HEK293 (cell line): ENCODE measurements around the gene CPNE4.

ENCODE experiments used
- CTCF ChIP-seq: fragments of 450-650 bp; formaldehyde crosslinking; IDR thresholded peaks from 2 replicates; pipeline ENCODE4 v1.5.1; 2016; ENCODE audit warnings: missing biosample characterization, missing genetic modification characterization
- GLI2 ChIP-seq: fragments of 450-650 bp; formaldehyde crosslinking; IDR thresholded peaks from 2 replicates; pipeline ENCODE4; 2017; ENCODE audit warnings: missing biosample characterization, missing genetic modification characterization, low read depth, borderline replicate concordance
- KLF7 ChIP-seq: fragments of 450-650 bp; formaldehyde crosslinking; IDR thresholded peaks from 2 replicates; pipeline ENCODE4 v1.5.1; 2016; ENCODE audit warnings: missing biosample characterization, missing genetic modification characterization, borderline replicate concordance
- MZF1 ChIP-seq: fragments of 450-650 bp; formaldehyde crosslinking; IDR thresholded peaks from 2 replicates; pipeline ENCODE4 v1.5.1; 2017; ENCODE audit warnings: missing biosample characterization, missing genetic modification characterization, borderline replicate concordance
- OVOL3 ChIP-seq: fragments of 450-650 bp; formaldehyde crosslinking; IDR thresholded peaks from 2 replicates; pipeline ENCODE4 v1.5.1; 2016; ENCODE audit warnings: missing biosample characterization, missing genetic modification characterization
- PRDM6 ChIP-seq: fragments of 450-650 bp; formaldehyde crosslinking; IDR thresholded peaks from 2 replicates; pipeline ENCODE4 v1.5.1; 2017; ENCODE audit warnings: missing biosample characterization, missing genetic modification characterization
- SP2 ChIP-seq: fragments of 450-650 bp; formaldehyde crosslinking; IDR thresholded peaks from 2 replicates; pipeline ENCODE4 v1.5.1; 2016; ENCODE audit warnings: missing biosample characterization, missing genetic modification characterization
- TCF7L2 ChIP-seq: IDR thresholded peaks from 2 replicates; pipeline ENCODE4 v1.6.1; 2011; ENCODE audit warnings: low read depth, mild to moderate bottlenecking, inconsistent platforms, low read length, moderate library complexity, borderline replicate concordance
- ZBTB21 ChIP-seq: fragments of 450-650 bp; formaldehyde crosslinking; IDR thresholded peaks from 2 replicates; pipeline ENCODE4 v1.5.1; 2017; ENCODE audit warnings: missing biosample characterization, missing genetic modification characterization
- ZNF221 ChIP-seq: fragments of 450-650 bp; formaldehyde crosslinking; IDR thresholded peaks from 2 replicates; pipeline ENCODE4 v1.5.1; 2017; ENCODE audit warnings: missing biosample characterization, missing genetic modification characterization, borderline replicate concordance
- ZNF324 ChIP-seq: fragments of 450-650 bp; formaldehyde crosslinking; IDR thresholded peaks from 2 replicates; pipeline ENCODE4 v1.5.1; 2016; ENCODE audit warnings: missing biosample characterization, missing genetic modification characterization
- ZNF600 ChIP-seq: fragments of 450-650 bp; formaldehyde crosslinking; IDR thresholded peaks from 2 replicates; pipeline ENCODE4 v1.5.1; 2016; ENCODE audit warnings: missing biosample characterization, missing genetic modification characterization
- TF ChIP-seq, protein P1 (sequence below): fragments of 450-650 bp; formaldehyde crosslinking; IDR thresholded peaks from 2 replicates; pipeline ENCODE4 v1.5.1; 2016; ENCODE audit warnings: missing biosample characterization, missing genetic modification characterization
- TF ChIP-seq, protein P2 (sequence below): fragments of 450-650 bp; formaldehyde crosslinking; IDR thresholded peaks from 2 replicates; pipeline ENCODE4 v1.5.1; 2016; ENCODE audit warnings: missing biosample characterization, missing genetic modification characterization

DNA sequence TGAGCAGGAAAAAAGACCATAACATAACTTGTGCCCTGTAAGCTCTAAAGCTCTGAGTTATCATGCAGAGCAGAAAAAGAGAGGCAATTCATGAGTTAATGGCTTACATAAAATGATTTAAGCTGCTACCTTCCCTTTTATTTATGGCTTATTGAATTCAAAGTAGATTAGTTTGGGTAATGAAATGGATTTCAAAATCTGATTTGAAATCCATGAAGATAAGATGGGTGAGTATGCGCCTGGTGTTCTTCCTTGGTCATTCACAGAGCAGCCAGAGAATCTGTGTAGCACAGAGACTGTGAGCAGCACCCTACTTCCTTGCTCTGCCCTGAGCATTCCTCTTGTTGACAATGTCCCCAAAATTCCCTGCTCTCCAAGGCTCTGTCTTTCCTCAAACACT is 495.8 kb downstream of the CPNE4 start:
- TF ChIP-seq CTCF (no peak), MZF1 (tag by site-specific recombination) (no peak), ZNF600 (tag by site-specific recombination) (no peak), KLF7 (tag by site-specific recombination) (no peak), TCF7L2 (no peak), ZNF324 (tag by site-specific recombination) (no peak), PRDM6 (tag by site-specific recombination) (no peak), GLI2 (tag by site-specific recombination) (no peak), ZNF221 (tag by site-specific recombination) (no peak), OVOL3 (tag by site-specific recombination) (no peak), SP2 (tag by site-specific recombination) (no peak), ZBTB21 (tag by site-specific recombination) (no peak)
- TF ChIP-seq, protein P1, sequence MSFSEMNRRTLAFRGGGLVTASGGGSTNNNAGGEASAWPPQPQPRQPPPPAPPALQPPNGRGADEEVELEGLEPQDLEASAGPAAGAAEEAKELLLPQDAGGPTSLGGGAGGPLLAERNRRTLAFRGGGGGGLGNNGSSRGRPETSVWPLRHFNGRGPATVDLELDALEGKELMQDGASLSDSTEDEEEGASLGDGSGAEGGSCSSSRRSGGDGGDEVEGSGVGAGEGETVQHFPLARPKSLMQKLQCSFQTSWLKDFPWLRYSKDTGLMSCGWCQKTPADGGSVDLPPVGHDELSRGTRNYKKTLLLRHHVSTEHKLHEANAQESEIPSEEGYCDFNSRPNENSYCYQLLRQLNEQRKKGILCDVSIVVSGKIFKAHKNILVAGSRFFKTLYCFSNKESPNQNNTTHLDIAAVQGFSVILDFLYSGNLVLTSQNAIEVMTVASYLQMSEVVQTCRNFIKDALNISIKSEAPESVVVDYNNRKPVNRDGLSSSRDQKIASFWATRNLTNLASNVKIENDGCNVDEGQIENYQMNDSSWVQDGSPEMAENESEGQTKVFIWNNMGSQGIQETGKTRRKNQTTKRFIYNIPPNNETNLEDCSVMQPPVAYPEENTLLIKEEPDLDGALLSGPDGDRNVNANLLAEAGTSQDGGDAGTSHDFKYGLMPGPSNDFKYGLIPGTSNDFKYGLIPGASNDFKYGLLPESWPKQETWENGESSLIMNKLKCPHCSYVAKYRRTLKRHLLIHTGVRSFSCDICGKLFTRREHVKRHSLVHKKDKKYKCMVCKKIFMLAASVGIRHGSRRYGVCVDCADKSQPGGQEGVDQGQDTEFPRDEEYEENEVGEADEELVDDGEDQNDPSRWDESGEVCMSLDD (tag by site-specific recombination), result no peak
- TF ChIP-seq, protein P2, sequence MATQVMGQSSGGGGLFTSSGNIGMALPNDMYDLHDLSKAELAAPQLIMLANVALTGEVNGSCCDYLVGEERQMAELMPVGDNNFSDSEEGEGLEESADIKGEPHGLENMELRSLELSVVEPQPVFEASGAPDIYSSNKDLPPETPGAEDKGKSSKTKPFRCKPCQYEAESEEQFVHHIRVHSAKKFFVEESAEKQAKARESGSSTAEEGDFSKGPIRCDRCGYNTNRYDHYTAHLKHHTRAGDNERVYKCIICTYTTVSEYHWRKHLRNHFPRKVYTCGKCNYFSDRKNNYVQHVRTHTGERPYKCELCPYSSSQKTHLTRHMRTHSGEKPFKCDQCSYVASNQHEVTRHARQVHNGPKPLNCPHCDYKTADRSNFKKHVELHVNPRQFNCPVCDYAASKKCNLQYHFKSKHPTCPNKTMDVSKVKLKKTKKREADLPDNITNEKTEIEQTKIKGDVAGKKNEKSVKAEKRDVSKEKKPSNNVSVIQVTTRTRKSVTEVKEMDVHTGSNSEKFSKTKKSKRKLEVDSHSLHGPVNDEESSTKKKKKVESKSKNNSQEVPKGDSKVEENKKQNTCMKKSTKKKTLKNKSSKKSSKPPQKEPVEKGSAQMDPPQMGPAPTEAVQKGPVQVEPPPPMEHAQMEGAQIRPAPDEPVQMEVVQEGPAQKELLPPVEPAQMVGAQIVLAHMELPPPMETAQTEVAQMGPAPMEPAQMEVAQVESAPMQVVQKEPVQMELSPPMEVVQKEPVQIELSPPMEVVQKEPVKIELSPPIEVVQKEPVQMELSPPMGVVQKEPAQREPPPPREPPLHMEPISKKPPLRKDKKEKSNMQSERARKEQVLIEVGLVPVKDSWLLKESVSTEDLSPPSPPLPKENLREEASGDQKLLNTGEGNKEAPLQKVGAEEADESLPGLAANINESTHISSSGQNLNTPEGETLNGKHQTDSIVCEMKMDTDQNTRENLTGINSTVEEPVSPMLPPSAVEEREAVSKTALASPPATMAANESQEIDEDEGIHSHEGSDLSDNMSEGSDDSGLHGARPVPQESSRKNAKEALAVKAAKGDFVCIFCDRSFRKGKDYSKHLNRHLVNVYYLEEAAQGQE, result no peak
